Inflammatory macrophage treated with lipopolysaccharide for 4 hours (primary cell): ENCODE measurements around the gene UBE2H.
A peak's percentile ranks its signal among the peaks of the same experiment; 100 is the strongest.

ENCODE experiments used
- DNase-seq: peaks from one replicate; pipeline ENCODE4 v3.0.0-alpha.2; 2020

UBE2H gene

DNA sequence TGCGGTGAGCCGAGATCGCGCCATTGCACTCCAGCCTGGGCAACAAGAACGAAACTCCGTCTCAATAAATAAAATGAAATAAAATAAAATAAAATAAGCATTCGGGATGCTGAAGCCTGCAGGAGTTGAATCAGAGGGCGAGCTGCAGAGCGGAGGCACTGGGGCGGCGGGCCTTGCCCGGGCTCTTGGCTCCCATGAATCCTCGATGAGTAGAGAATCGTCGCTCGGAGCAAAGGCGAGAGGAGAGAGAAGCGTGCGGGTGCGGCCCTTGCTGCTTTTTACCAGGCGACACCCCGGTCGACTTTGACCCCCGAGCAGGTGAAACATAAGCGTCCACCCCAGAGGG lies 168.3 kb downstream of the UBE2H start:
- no peak for DNase-seq

DNA sequence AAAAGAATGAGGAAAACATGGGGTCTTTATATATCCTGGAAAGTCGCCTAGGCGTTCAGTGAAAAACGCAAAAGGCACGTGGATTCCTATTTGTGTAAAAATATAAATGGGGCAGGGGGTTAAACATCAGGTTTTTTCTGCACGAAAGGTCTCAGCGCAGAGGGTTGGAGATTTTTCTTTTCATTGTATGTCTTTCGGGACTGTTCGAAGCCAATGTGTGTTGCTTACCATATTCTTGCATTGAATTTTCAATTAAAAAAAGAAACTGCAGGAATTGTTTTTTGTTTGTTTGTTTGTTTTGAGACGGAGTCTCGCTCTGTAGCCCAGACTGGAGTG lies 169.2 kb downstream of the UBE2H start:
- no peak for DNase-seq

DNA sequence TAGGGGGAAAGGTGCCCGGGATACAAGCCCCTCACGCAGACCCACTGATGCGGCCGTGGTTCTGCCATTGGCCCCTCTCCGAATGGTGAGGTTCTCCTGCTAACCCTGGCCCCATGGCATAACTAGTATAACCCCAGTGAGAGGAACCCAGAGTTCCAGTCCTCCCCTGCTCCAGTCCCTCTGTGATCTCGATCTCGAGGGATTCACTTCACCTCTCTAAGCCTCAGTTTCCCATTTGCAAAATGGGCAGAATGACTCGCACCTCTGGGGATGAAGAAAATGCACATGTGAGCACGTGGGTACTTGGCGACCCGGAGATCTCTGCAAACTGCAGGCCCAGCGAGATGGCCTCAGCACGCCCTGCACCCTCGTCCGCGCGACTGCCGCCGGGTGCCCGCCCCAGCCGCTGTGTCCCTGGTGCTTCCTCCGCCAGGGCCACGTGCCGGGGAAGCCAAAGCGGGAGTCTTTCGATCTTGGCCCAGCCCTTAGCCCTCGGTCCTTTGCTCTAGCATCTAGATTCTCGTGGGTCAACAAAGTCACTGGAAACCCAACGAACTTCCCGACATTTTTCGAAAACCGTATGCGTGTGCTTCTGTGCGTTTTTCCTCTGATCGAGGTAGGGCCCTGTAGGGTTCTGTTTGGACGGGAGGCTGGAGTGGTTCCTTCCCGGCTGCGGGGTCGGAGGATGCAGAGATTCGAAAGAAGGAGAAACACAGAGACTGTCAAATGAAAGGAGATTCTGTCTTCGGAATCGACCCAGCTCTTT lies 169.8 kb downstream of the UBE2H start:
- peak; percentile 28 for DNase-seq

DNA sequence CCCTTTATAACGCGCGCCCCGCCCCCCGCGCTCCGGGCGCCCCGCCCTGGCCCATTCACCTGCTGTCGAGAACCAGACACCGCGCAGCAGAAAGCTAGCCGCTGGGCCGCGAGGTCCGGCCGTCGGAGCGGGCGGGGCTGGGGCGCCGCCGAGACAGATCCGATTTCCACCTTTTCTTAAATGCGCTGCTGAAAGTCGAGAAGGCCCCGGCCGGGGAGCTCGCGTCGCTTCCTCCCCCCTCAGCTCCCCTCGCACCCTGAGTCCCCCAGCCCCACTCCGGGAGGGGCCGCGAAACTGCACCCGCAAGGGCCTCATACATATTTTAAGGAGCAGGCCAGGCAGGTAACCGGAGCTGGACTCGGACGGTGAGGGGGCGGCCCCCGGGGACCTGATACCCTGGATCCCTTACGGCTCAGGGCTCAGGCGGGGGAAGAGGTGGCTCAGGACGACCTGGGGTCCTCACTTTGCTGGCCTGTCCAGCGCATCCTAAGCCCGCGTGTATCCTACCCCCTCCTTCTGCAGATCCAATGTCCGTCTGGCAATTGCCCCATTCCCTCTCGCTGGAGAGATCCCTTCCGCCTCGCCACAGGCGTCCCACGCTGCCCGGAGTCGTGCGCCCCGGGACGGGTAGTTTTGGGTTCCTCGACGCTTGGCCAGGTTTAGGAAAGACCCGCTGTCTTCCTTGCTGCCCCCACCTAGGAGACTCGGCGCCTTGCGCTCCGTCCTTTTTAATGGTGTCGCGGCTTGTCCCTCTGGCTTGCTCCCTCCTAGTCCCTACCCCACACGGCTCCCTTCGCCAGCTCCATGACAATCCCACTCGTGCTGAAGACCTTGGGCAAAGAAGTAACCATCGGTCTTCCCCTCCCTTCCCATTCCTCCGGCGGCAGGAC lies 170.6 kb downstream of the UBE2H start:
- DNase-seq: no peak

DNA sequence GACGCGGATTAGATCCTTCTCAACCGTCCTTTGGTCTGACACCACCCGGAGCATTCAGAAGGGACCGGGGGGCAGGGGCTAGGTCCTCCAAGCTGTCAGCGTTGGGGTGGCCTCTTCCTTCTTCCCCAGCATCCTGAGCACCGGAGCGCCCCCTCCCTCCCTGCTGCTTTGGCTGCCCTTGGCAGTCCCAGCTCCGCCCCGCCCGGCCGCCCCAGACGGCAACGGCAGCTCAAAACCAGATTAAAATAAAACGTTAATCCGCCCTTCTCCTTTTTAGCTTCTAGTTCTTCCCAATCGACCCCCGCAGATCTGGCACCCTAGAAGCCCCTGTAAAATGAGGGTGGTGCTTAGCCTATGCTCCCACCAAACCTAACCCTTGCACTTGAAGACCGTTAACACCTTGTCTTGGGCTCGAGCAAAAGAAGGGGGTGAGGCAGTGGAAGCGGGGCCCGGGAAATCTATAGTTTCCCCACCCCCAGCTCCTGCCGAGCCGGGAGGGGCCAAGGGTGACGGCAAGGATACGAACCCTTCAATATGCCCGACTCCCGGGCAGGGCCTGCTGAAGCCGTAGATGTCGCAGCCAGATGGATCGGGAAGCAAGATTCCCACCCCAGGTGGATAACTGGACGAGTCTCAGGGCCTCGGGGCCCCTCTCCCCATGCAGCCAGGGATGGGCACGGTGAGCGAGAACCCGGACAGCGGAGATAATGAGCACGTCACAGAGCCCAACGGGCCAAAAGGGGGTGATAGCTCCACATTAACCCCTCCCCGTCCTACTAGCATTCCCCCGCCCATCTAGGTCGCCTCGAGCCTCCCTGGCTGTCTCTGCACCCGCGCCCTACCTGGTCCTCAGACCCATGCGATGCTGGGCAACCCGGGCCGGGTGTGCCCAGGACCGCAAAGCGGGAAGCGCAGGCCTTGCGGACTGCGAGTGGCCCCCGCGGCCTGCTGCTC lies 171.5 kb downstream of the UBE2H start:
- DNase-seq: no peak
